Activated CD8-positive, alpha-beta memory T cell treated with anti-CD3 and anti-CD28 coated beads, Interleukin-2, amount 10 ng/mL, durations not matched to agents 7 days and 5 days (primary cell): ENCODE results near the gene OSTF1. TPM values are rescaled to one million over a fixed set of nuclear protein-coding genes. Genes with fewer than 3 reads are reported as not detected.
A peak's percentile ranks its signal among the peaks of the same experiment; 100 is the strongest.

Experiments
- ATAC-seq: fragments of 150-1000 bp; cut with Tn5 transposase; one replicate; pipeline ENCODE4 v1.10.0; 2021; ENCODE audit warnings: moderate library complexity
- CTCF ChIA-PET: fragments of 350-600 bp; sonication (Branson Sonifier 250); formaldehyde crosslinking; loops from one replicate; lab custom pipeline; 2021; ENCODE audit warnings: antibody characterized with exemption; lab: Charles Lee
- DNase-seq: peaks from one replicate; pipeline ENCODE4 v3.0.0-alpha.2; 2020
- H3K27ac Mint-ChIP-seq: one replicate; pipeline ENCODE4 v1.8.0; 2021; ENCODE audit warnings: mild to moderate bottlenecking, mixed read lengths
- H3K27me3 Mint-ChIP-seq: one replicate; pipeline ENCODE4 v1.8.0; 2021; ENCODE audit warnings: mixed read lengths
- H3K36me3 Mint-ChIP-seq: one replicate; pipeline ENCODE4 v1.8.0; 2021; ENCODE audit warnings: mild to moderate bottlenecking, mixed read lengths
- H3K4me1 Mint-ChIP-seq: one replicate; pipeline ENCODE4 v1.8.0; 2021; ENCODE audit warnings: mixed read lengths
- H3K4me3 Mint-ChIP-seq: one replicate; pipeline ENCODE4 v1.8.0; 2021; ENCODE audit warnings: mild to moderate bottlenecking, moderate library complexity, mixed read lengths
- H3K9me3 Mint-ChIP-seq: one replicate; pipeline ENCODE4 v1.8.0; 2022; ENCODE audit warnings: low read depth, mixed read lengths
- total RNA-seq, 2 experiments: library from RNA; stranded (reverse); gene quantifications; one replicate each; pipeline ENCODE4 v1.2.3, GENCODE V29; 2021

OSTF1 gene
- total RNA-seq, 2 experiments from 2014 or later = 149 to 198 TPM

- ATAC-seq (no peak), DNase-seq (no peak)
- H3K27ac Mint-ChIP-seq = peak overlapping the region; percentile 32
- H3K4me1 Mint-ChIP-seq = peaks cover 20% of the 10 kb centered on the region
- H3K9me3 Mint-ChIP-seq = no peaks in the 10 kb centered on the region
- H3K4me3 Mint-ChIP-seq = no peak overlapping the region
- peaks cover 12% of the 10 kb centered on the region for H3K36me3 Mint-ChIP-seq
- CTCF ChIA-PET = interaction anchor here (0.6 to 3.1 kb wide), 14 partner anchors 8 to 908 kb away, joined by 3 to 33 read pairs (median 4); partner anchors contain the start of genes CARNMT1, NMRK1 and OSTF1
- H3K27me3 Mint-ChIP-seq = no peaks in the 10 kb centered on the region
Observed at GRCh38 chr9:75184471-75184870, 96.2 kb downstream of the OSTF1 start.

- CTCF ChIA-PET = interaction anchor here (0.6 to 3.1 kb wide), 32 partner anchors 9 to 681 kb away, joined by 3 to 33 read pairs (median 4); partner anchors contain the start of genes C9orf40, CARNMT1, NMRK1 and OSTF1
- peaks cover 20% of the 10 kb centered on the region for H3K4me1 Mint-ChIP-seq
- H3K4me3 Mint-ChIP-seq = no peak overlapping the region
- H3K9me3 Mint-ChIP-seq = no peaks in the 10 kb centered on the region
- ATAC-seq (peak; percentile 84), DNase-seq (peak; percentile 72)
- peaks cover 12% of the 10 kb centered on the region for H3K36me3 Mint-ChIP-seq
- H3K27me3 Mint-ChIP-seq = no peaks in the 10 kb centered on the region
- peak overlapping the region; percentile 18 for H3K27ac Mint-ChIP-seq
Observed at GRCh38 chr9:75185585-75186170, 97.4 kb downstream of the OSTF1 start.

GRCh38 chr9:75186767-75187380 is 98.6 kb downstream of the OSTF1 start:
- CTCF ChIA-PET = interaction anchor here (1.6 to 3.1 kb wide), 2 partner anchors 15 to 413 kb away, joined by 6 to 33 read pairs; no protein-coding TSS in a partner anchor
- Mint-ChIP-seq H3K4me3 (no peak overlapping the region), H3K9me3 (no peaks in the 10 kb centered on the region), H3K4me1 (peaks cover 18% of the 10 kb centered on the region), H3K36me3 (peaks cover 10% of the 10 kb centered on the region), H3K27ac (no peak overlapping the region), H3K27me3 (no peaks in the 10 kb centered on the region)
- ATAC-seq (no peak), DNase-seq (no peak)

GRCh38 chr9:75188756-75189155 is 100.4 kb downstream of the OSTF1 start:
- no peak overlapping the region for H3K27ac Mint-ChIP-seq
- ATAC-seq = peak; percentile 53
- H3K27me3 Mint-ChIP-seq = no peaks in the 10 kb centered on the region
- no peaks in the 10 kb centered on the region for H3K9me3 Mint-ChIP-seq
- peaks cover 18% of the 10 kb centered on the region for H3K4me1 Mint-ChIP-seq
- no peak for DNase-seq
- H3K36me3 Mint-ChIP-seq = peaks cover 7% of the 10 kb centered on the region
- no peak overlapping the region for H3K4me3 Mint-ChIP-seq
- CTCF ChIA-PET = no interaction called here

GRCh38 chr9:75190762-75191161 is 102.4 kb downstream of the OSTF1 start:
- H3K9me3 Mint-ChIP-seq = no peaks in the 10 kb centered on the region
- DNase-seq = no peak
- no peaks in the 10 kb centered on the region for H3K27me3 Mint-ChIP-seq
- no peak overlapping the region for H3K27ac Mint-ChIP-seq
- H3K4me3 Mint-ChIP-seq = no peak overlapping the region
- no peak for ATAC-seq
- CTCF ChIA-PET = no interaction called here
- H3K4me1 Mint-ChIP-seq = peaks cover 12% of the 10 kb centered on the region
- peaks cover 10% of the 10 kb centered on the region for H3K36me3 Mint-ChIP-seq

Other genes with a start within 250 kb of the OSTF1 start
- gene TRPM6, start 200.6 kb upstream of the OSTF1 start, total RNA-seq = not detected
- 10 to 100 TPM; 19.0 to 25.5 TPM for gene C9orf40, start 135.6 kb upstream of the OSTF1 start, total RNA-seq
- 10 to 100 TPM; 31.3 to 36.1 TPM for gene CARNMT1, start 60.2 kb upstream of the OSTF1 start, total RNA-seq
- 10 to 100 TPM; 24.8 to 40.0 TPM for gene NMRK1, start 359 bp upstream of the OSTF1 start, total RNA-seq